Fibroblast of gingiva (primary cell): ENCODE measurements around the gene PRKCA.
"Not testable (repeated sequence)": the region's sequence is repeated elsewhere in the genome, so short reads cannot be mapped to it uniquely, and the experiment has no call there.

Experiments used
- DNase-seq: peaks from one replicate; pipeline ENCODE4 v3.0.0-alpha.2; 2011; ENCODE audit warnings: low read depth

Gene PRKCA

GRCh38 chr17:66466106-66466820, 163.8 kb downstream of the PRKCA start:
- DNase-seq: no peak

GRCh38 chr17:66466840-66467367, 164.5 kb downstream of the PRKCA start:
- peak; percentile 99 for DNase-seq

- DNase-seq: no peak
Measured at GRCh38 chr17:66467766-66468165, 165.4 kb downstream of the PRKCA start.

- DNase-seq: no peak
Measured at GRCh38 chr17:66468241-66469087, 166.1 kb downstream of the PRKCA start.

- DNase-seq: no peak
Measured at GRCh38 chr17:66469088-66469442, 166.7 kb downstream of the PRKCA start.

- no peak for DNase-seq
Measured at GRCh38 chr17:66469461-66469860, 167.0 kb downstream of the PRKCA start.

GRCh38 chr17:66469890-66470289, 167.5 kb downstream of the PRKCA start:
- no peak for DNase-seq

GRCh38 chr17:66472123-66472522, 169.7 kb downstream of the PRKCA start:
- DNase-seq: no peak

- no peak for DNase-seq
Measured at GRCh38 chr17:66474258-66474657, 171.8 kb downstream of the PRKCA start.

- no peak for DNase-seq
Measured at GRCh38 chr17:66474806-66475497, 172.5 kb downstream of the PRKCA start.

GRCh38 chr17:66476014-66476413, 173.6 kb downstream of the PRKCA start:
- no peak for DNase-seq

GRCh38 chr17:66477615-66478283, 175.3 kb downstream of the PRKCA start:
- no peak for DNase-seq

- DNase-seq: not testable (repeated sequence)
Measured at GRCh38 chr17:66479230-66479889, 176.9 kb downstream of the PRKCA start.

GRCh38 chr17:66480243-66480642, 177.8 kb downstream of the PRKCA start:
- DNase-seq: no peak

- DNase-seq: no peak
Measured at GRCh38 chr17:66480802-66481201, 178.4 kb downstream of the PRKCA start.

GRCh38 chr17:66481271-66481670, 178.9 kb downstream of the PRKCA start:
- no peak for DNase-seq

GRCh38 chr17:66483906-66484305, 181.5 kb downstream of the PRKCA start:
- no peak for DNase-seq

GRCh38 chr17:66485309-66485947, 183.0 kb downstream of the PRKCA start:
- no peak for DNase-seq

GRCh38 chr17:66487121-66487520, 184.7 kb downstream of the PRKCA start:
- no peak for DNase-seq

- no peak for DNase-seq
Measured at GRCh38 chr17:66487981-66488468, 185.6 kb downstream of the PRKCA start.

GRCh38 chr17:66488864-66489263, 186.5 kb downstream of the PRKCA start:
- DNase-seq: no peak
